Stimulated activated CD4-positive, alpha-beta T cell treated with anti-CD3 and anti-CD28 coated beads, TNF-alpha, amount 100 ng/mL, for 48 hours (primary cell): ENCODE data around the gene PIGV.

Source experiments
- DNase-seq, 3 donors: peaks; one replicate each; pipeline ENCODE4 v3.0.0-alpha.2; 2020; ENCODE audit warnings: low read depth in 3 of 3

The PIGV gene

GRCh38 chr1:26787706-26788514, at the start of gene PIGV:
Gene PIGV, plus strand, starts transcription at chr1:26787950. Its CDS starts 2,866 bp downstream, at chr1:26790816.
- DNase-seq, result peak; percentile 79 to 86 (median 82)

GRCh38 chr1:26739329-26739914, 48.3 kb upstream of the PIGV start:
- no peak for DNase-seq

GRCh38 chr1:26740023-26740634, 47.6 kb upstream of the PIGV start:
- no peak for DNase-seq

GRCh38 chr1:26740952-26741351, 46.8 kb upstream of the PIGV start:
- no peak for DNase-seq

- no peak for DNase-seq
These were observed 44.2 kb upstream of the PIGV start for GRCh38 chr1:26743426-26744059.

- peak; percentile 63 to 82 (median 81) for DNase-seq
These were observed 43.4 kb upstream of the PIGV start for GRCh38 chr1:26744075-26744959.

GRCh38 chr1:26745191-26745590, 42.6 kb upstream of the PIGV start:
- DNase-seq, result no peak

GRCh38 chr1:26747048-26747447, 40.7 kb upstream of the PIGV start:
- no peak for DNase-seq

GRCh38 chr1:26748351-26748750, 39.4 kb upstream of the PIGV start:
- no peak for DNase-seq

GRCh38 chr1:26749458-26749857, 38.3 kb upstream of the PIGV start:
- no peak for DNase-seq

GRCh38 chr1:26750428-26750827, 37.3 kb upstream of the PIGV start:
- no peak for DNase-seq

- no peak for DNase-seq
These were observed 35.2 kb upstream of the PIGV start for GRCh38 chr1:26752519-26752918.

- DNase-seq, result no peak
These were observed 33.5 kb upstream of the PIGV start for GRCh38 chr1:26754086-26754874.

GRCh38 chr1:26758358-26758757, 29.4 kb upstream of the PIGV start:
- DNase-seq, result no peak

GRCh38 chr1:26759531-26759930, 28.2 kb upstream of the PIGV start:
- no peak for DNase-seq

- no peak for DNase-seq
These were observed 26.5 kb upstream of the PIGV start for GRCh38 chr1:26761217-26761616.

GRCh38 chr1:26767714-26768113, 20.0 kb upstream of the PIGV start:
- DNase-seq, result no peak

- DNase-seq, result no peak
These were observed 19.0 kb upstream of the PIGV start for GRCh38 chr1:26768755-26769154.

- no peak for DNase-seq
These were observed 16.5 kb upstream of the PIGV start for GRCh38 chr1:26771285-26771642.

GRCh38 chr1:26771643-26772321, 16.0 kb upstream of the PIGV start:
- no peak for DNase-seq
